AG09309 (cell line): ENCODE data around the gene MCU.

Source experiments
- DNase-seq: peaks from one replicate; pipeline ENCODE4 v3.0.0-alpha.2; 2010; ENCODE audit warnings: low read depth
- H3K4me3 ChIP-seq: 2 replicates; pipeline ENCODE4 v1.5.1; 2011; ENCODE audit warnings: mild to moderate bottlenecking, low read depth, low read length, moderate library complexity; ENCODE audit not compliant: control insufficient read depth
- TF ChIP-seq, protein P1 (sequence below): IDR thresholded peaks from 2 replicates; pipeline ENCODE4 v1.5.1; 2011; ENCODE audit warnings: mild to moderate bottlenecking, low read depth, low read length, inconsistent platforms; ENCODE audit not compliant: insufficient read depth, control insufficient read depth; ENCODE audit errors: missing control alignments

Gene MCU

GRCh38 chr10:72653383-72654096, 38.4 kb upstream of the MCU start:
- no peak for DNase-seq
- TF ChIP-seq, protein P1, sequence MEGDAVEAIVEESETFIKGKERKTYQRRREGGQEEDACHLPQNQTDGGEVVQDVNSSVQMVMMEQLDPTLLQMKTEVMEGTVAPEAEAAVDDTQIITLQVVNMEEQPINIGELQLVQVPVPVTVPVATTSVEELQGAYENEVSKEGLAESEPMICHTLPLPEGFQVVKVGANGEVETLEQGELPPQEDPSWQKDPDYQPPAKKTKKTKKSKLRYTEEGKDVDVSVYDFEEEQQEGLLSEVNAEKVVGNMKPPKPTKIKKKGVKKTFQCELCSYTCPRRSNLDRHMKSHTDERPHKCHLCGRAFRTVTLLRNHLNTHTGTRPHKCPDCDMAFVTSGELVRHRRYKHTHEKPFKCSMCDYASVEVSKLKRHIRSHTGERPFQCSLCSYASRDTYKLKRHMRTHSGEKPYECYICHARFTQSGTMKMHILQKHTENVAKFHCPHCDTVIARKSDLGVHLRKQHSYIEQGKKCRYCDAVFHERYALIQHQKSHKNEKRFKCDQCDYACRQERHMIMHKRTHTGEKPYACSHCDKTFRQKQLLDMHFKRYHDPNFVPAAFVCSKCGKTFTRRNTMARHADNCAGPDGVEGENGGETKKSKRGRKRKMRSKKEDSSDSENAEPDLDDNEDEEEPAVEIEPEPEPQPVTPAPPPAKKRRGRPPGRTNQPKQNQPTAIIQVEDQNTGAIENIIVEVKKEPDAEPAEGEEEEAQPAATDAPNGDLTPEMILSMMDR = no peak
- no peak overlapping the region for H3K4me3 ChIP-seq

- TF ChIP-seq, protein P1 = no peak
- DNase-seq = no peak
- H3K4me3 ChIP-seq = no peak overlapping the region
These were observed 37.2 kb upstream of the MCU start for GRCh38 chr10:72654720-72655119.

DNA sequence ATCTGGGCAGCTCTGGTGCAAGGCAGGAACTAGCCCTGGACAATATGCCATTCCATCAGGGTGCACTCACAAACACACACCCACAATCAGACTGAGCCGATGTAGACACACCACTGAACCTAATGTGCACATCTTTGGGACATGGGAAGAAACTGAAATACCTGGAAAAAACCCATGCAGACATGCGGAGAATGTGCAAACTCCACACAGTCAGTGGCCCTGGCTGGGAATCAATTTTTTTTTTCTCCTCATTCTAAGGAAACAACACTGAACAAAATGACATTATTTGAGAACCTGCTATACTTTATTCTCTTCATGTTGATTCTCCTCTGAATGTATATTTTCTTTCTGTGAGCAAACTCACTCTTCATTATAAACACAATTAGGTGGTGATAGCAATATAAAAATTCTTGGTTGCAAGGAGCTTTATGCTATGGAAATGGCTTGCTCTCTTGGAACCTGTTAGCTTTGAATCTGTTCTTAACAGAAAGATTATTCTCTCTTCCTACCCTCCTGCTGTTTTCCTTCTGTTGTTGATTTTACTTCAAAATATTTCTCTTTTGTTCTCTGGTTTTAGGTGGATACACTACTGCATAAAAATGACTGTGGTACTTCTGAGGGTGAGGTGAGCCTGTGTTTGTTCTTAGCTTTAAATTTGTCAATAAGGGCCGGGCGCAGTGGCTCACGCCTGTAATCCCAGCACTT, 33.1 kb upstream of the MCU start:
- TF ChIP-seq, protein P1 = no peak
- DNase-seq = no peak
- no peak overlapping the region for H3K4me3 ChIP-seq

GRCh38 chr10:72659694-72660093, 32.2 kb upstream of the MCU start:
- no peak for DNase-seq
- TF ChIP-seq, protein P1 = no peak
- no peak overlapping the region for H3K4me3 ChIP-seq

DNA sequence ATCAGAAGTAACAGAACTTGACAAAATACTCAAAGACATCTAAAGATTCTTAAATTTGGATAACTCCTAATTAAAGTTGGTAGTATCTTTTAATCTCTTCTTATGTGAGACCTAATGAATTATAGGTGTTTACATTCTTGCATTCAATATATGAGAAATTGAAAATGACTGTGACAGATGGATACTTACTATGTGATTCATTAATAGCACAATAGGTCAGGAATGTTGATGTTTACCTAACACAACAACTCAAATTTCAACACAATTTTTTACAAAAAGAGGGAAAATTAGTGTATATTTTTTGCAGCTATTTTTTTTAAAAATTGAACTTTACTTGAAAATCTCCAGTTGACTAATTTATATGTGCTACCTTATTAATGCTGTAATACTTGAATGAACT, 31.7 kb upstream of the MCU start:
- TF ChIP-seq, protein P1 = no peak
- no peak overlapping the region for H3K4me3 ChIP-seq
- DNase-seq = no peak

DNA sequence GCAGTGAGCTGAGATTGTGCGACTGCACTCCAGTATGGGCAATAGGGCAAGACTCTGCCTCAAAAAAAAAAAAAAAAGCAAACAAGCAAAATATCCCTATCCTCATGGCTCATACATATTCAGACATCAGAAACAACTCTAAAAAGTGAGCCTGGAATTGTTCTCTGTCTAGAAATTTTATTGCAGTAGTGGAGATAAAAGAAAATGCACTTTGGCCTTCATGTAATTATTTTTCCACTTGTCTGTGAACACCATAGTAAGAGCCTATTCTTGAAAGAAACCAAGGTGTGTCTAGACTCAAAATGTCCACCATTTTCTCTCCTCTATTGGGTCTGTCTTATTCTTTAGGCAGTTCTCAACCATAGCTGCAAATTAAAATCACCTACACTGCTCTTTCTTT, 30.5 kb upstream of the MCU start:
- no peak overlapping the region for H3K4me3 ChIP-seq
- TF ChIP-seq, protein P1 = no peak
- DNase-seq = no peak
